GM06990 (cell line): ENCODE results near the gene ADORA1.

Experiments
- DNase-seq: peaks from one replicate; pipeline ENCODE4 v3.0.0-alpha.2; 2011; ENCODE audit not compliant: insufficient read length; ENCODE audit errors: extremely low read depth
- H3K27me3 ChIP-seq: replicated peaks from 2 replicates; pipeline ENCODE4 v1.6.0; 2011; ENCODE audit warnings: low read length; ENCODE audit not compliant: control insufficient read depth, insufficient read depth
- H3K36me3 ChIP-seq: 2 replicates; pipeline ENCODE4 v1.5.1; 2011; ENCODE audit warnings: low read length; ENCODE audit not compliant: control insufficient read depth, insufficient read depth
- H3K4me3 ChIP-seq: replicated peaks from 2 replicates; pipeline ENCODE4 v1.5.1; 2011; ENCODE audit warnings: low read depth, mild to moderate bottlenecking, control low read depth, low read length
- TF ChIP-seq, protein P1 (sequence below): IDR thresholded peaks from 2 replicates; pipeline ENCODE4 v1.5.1; 2011; ENCODE audit warnings: low read length, control low read depth, mild to moderate bottlenecking, inconsistent platforms; ENCODE audit not compliant: insufficient read depth, poor library complexity, severe bottlenecking

The ADORA1 gene

DNA sequence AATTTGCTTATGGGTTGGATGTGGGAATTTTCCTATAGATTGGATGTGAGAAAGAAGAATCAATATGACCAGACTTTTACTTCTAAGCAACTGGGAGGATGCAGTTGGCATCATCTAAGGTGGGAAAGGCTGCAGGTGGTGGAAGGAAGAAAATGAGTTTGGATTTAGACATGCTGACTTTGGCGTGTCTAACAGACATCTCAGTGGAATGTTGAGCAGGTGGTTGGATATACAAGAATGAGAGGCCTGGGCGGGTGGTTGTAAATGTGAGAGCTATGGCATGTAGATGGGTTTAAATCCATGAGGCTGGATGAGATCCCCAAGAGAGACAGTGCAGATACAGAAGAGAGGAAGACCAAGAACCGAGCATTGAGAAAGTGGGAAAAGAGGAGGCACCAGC, 10.5 kb downstream of the ADORA1 start:
- peaks cover 6% of the 10 kb centered on the region for H3K27me3 ChIP-seq
- DNase-seq, result no peak
- TF ChIP-seq, protein P1, sequence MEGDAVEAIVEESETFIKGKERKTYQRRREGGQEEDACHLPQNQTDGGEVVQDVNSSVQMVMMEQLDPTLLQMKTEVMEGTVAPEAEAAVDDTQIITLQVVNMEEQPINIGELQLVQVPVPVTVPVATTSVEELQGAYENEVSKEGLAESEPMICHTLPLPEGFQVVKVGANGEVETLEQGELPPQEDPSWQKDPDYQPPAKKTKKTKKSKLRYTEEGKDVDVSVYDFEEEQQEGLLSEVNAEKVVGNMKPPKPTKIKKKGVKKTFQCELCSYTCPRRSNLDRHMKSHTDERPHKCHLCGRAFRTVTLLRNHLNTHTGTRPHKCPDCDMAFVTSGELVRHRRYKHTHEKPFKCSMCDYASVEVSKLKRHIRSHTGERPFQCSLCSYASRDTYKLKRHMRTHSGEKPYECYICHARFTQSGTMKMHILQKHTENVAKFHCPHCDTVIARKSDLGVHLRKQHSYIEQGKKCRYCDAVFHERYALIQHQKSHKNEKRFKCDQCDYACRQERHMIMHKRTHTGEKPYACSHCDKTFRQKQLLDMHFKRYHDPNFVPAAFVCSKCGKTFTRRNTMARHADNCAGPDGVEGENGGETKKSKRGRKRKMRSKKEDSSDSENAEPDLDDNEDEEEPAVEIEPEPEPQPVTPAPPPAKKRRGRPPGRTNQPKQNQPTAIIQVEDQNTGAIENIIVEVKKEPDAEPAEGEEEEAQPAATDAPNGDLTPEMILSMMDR, result no peak
- no peak overlapping the region for H3K4me3 ChIP-seq
- H3K36me3 ChIP-seq, result no peaks in the 10 kb centered on the region

DNA sequence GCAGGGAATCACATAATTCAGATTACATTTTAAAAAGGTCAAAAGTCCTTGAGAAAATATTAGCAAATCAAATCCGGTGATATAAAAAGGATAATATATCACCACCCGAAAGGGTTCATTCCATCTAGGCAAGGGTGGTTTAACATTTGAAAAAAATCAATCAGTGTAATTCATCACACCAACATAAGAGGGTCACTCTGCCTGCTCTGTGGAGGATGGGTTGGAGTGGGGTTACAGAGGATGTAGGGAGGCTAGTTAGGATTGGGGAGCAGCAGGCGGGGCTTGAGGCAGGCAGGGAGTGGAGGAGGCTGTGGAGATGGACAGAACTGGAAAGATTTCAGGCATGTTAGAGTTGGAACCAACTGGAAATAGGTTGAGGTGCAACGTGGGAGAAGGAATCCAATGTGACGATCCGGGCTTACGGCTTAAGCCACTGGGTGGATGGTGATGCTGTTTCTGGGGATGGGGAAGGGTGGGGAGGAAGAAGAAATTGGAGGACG, 12.5 kb downstream of the ADORA1 start:
- DNase-seq, result no peak
- no peak overlapping the region for H3K4me3 ChIP-seq
- H3K27me3 ChIP-seq, result peaks cover 6% of the 10 kb centered on the region
- no peaks in the 10 kb centered on the region for H3K36me3 ChIP-seq
- TF ChIP-seq, protein P1, result no peak

DNA sequence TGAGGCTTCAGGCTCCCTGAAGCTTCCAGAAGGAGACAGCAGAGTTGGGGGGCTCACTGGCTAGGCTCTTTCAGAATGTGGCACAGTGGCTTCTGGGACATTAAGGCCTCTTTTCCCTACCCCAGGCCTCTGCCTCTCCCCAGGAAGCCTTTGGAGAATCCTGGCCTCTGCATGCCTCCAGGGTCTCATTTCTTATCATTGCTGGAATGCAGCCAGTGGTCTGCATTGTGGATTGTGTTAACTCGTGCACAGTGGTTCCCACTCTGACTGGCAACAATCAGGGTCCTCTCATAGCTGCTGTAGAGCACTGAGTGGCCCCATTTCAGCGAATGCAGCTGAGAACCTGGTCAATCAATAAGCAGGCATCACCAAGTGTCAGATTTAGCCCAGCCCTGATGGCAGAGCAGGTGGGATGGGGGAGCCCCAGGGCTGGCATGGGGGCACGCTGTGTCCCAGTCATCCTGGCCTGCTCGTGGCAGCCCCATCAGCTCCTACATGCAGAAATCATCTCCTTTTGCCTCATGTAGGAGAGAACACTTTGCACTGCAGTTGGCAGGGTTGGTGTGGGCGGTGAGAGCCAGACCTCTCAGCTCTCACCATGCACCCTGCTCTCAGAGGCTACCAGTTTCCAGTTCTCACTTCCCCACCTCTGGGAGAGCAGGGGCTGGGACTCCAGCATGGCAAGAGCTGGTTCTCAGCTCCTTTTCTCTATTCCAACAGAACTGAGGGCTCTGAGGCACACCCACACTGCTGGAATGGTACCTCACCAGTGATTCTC, 13.4 kb downstream of the ADORA1 start:
- Histone ChIP-seq H3K4me3 (no peak overlapping the region), H3K27me3 (peaks cover 6% of the 10 kb centered on the region), H3K36me3 (no peaks in the 10 kb centered on the region)
- no peak for DNase-seq
- TF ChIP-seq, protein P1, result no peak

DNA sequence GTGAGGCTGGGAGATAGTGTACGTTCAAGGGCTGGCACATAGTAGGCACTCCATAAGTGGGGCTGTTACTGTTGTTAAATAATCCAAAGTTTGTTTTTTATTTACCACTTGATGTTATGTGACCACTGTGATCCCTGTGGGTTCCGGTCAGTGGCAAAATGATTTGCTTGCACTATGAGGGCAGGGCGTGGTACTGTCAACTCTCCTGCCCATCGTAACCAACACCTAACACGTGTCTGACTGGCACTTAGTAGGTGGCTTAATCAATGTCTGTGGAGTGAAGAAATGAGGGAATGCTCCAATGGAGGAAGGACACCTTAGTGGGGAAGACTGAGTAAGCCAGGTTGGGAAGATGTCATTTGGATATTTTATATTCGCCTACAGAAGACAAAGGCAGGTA, 14.6 kb downstream of the ADORA1 start:
- DNase-seq, result no peak
- Histone ChIP-seq H3K4me3 (no peak overlapping the region), H3K27me3 (peaks cover 4% of the 10 kb centered on the region), H3K36me3 (no peaks in the 10 kb centered on the region)
- TF ChIP-seq, protein P1, result no peak

DNA sequence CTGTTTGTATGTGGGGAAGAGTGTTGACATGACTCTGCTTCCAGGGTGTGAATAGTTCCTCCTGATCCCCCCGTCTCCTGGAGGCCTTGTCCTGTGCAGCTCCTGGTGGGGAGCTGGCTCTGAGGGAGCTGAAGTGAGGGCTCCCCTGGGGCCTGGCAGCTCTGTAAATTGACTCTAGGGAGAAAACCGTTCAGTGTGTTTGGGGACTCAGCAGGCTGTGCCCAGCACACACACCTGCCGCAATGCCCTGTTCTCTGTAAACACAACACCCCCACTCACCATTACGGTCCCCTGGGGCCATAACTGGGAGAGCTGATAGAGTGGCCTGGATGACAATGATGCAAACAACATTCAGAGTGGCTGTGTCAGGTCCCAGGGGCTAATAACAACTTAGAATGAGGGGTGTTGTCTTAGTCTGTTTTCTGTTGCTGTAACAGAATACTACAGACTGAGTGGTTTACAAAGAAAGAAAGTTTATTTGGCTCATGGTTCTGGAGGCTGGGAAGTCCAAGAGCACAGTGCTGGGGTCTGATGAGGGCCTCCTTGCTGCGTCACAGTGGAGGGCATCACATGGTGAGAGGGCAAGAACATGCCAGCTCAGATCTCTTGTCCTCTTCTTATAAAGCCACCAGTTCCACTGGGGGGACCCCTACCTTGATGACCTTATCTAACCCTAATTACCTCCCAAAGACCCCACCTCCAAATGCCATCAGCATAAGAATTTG, 15.3 kb downstream of the ADORA1 start:
- no peak for DNase-seq
- Histone ChIP-seq H3K27me3 (peaks cover 4% of the 10 kb centered on the region), H3K36me3 (no peaks in the 10 kb centered on the region), H3K4me3 (no peak overlapping the region)
- TF ChIP-seq, protein P1, result no peak
